K562 (cell line): ENCODE data around the gene GABRR2. TPM values are rescaled to one million over a fixed set of nuclear protein-coding genes. Genes with fewer than 3 reads are reported as not detected.

Source experiments
- ATAC-seq: fragments of 200-7000 bp; cut with Tn5 transposase; 3 replicates; pipeline ENCODE4 v1.9.1; 2020; ENCODE audit warnings: moderate library complexity
- BruUV-seq: library from RNA; stranded (reverse); fragments of 400-500 nt; replicated peaks from 2 replicates; lab custom pipeline; 2021; lab: Mats Ljungman, UMichigan
- CTCF ChIA-PET: fragments of 300-600 bp; formaldehyde crosslinking; extraction: SDS; loops from one replicate; lab custom pipeline; 2021; ENCODE audit warnings: low intra/inter-chr PET ratio; lab: Yijun Ruan, JAX
- POLR2A ChIA-PET: fragments of 300-600, 350-650 bp; sonication (Branson Sonifier 250); formaldehyde crosslinking; extraction: SDS; loops from one replicate; lab custom pipeline; 2021; ENCODE audit warnings: antibody characterized with exemption, inconsistent platforms; lab: Yijun Ruan, JAX
- DNase-seq, 4 experiments: peaks; one replicate each; pipeline versions ENCODE4 v3.0.0 to v3.0.0-alpha.2; 2011 to 2018; ENCODE audit warnings: low spot score in 3 of 4, mixed read lengths in 3 of 4; ENCODE audit errors: extremely low read depth in 1 of 4
- FAIRE-seq: peaks from 2 replicates; lab custom pipeline; 2011; peaks lifted over from hg19 to GRCh38; lab: Jason Lieb, UNC
- H2AFZ ChIP-seq: 2 replicates; pipeline ENCODE4 v1.6.0; 2011; ENCODE audit warnings: low read depth, low read length, control low read depth, inconsistent platforms
- H3K27ac ChIP-seq: fragments of 200-600 bp; 3 replicates; pipeline ENCODE4 v1.8.0; 2011; ENCODE audit warnings: low read depth, mild to moderate bottlenecking, control low read depth, inconsistent platforms, low read length, moderate library complexity, mixed read lengths; ENCODE audit errors: extremely low read depth
- H3K27me3 ChIP-seq, 2 experiments: fragments of 300-600 bp in 1 of 2; 2 replicates in 1 of 2; 3 replicates in 1 of 2; pipeline versions ENCODE4 v1.6.0 to v1.8.0; 2011; ENCODE audit warnings: inconsistent platforms in 2 of 2, low read length in 2 of 2, mild to moderate bottlenecking in 1 of 2, mixed read lengths in 1 of 2, moderate library complexity in 1 of 2; ENCODE audit not compliant: control insufficient read depth in 2 of 2, insufficient read depth in 2 of 2
- H3K36me3 ChIP-seq: fragments of 300-600 bp; 3 replicates; pipeline ENCODE4 v1.8.0; 2011; ENCODE audit warnings: mild to moderate bottlenecking, low read length, inconsistent platforms; ENCODE audit not compliant: control insufficient read depth, insufficient read depth
- H3K4me1 ChIP-seq, 2 experiments: fragments of 200-600 bp in 1 of 2; replicated peaks in 1 of 2; 2 replicates in 1 of 2; 3 replicates in 1 of 2; pipeline versions ENCODE4 v1.5.1 to v1.8.0; 2011; ENCODE audit warnings: inconsistent platforms in 2 of 2, low read length in 2 of 2, mild to moderate bottlenecking in 1 of 2, mixed read lengths in 1 of 2, moderate library complexity in 1 of 2; ENCODE audit not compliant: control insufficient read depth in 2 of 2, insufficient read depth in 2 of 2
- H3K4me2 ChIP-seq: 2 replicates; pipeline ENCODE4 v1.6.1; 2011; ENCODE audit warnings: low read length, control low read depth, inconsistent platforms, mixed read lengths; ENCODE audit not compliant: insufficient read depth
- H3K4me3 ChIP-seq: fragments of 200-600 bp; sonication (generic), shearing (Covaris generic); 2 replicates; pipeline ENCODE4 v1.5.1; 2016; ENCODE audit warnings: control low read depth, inconsistent platforms
- H3K79me2 ChIP-seq: fragments of 200-600 bp; 3 replicates; pipeline ENCODE4 v1.8.0; 2011; ENCODE audit warnings: low read length, inconsistent platforms; ENCODE audit not compliant: control insufficient read depth, insufficient read depth
- H3K9ac ChIP-seq, 2 experiments: 2 replicates each; pipeline versions ENCODE4 v1.6.0 to v1.6.1; 2011; ENCODE audit warnings: low read depth in 2 of 2, low read length in 2 of 2, control low read depth in 1 of 2, inconsistent platforms in 1 of 2, mild to moderate bottlenecking in 1 of 2, mixed read lengths in 1 of 2; ENCODE audit not compliant: insufficient read depth in 1 of 2
- H3K9me1 ChIP-seq: one replicate; pipeline ENCODE4 v1.6.0; 2011; ENCODE audit warnings: inconsistent platforms, mild to moderate bottlenecking, low read length, moderate library complexity; ENCODE audit not compliant: control insufficient read depth, insufficient read depth
- H3K9me3 ChIP-seq: replicated peaks from 2 replicates; pipeline ENCODE4 v1.5.1; 2011; ENCODE audit warnings: low read depth, low read length, inconsistent platforms; ENCODE audit not compliant: control insufficient read depth, insufficient read depth
- H4K20me1 ChIP-seq: replicated peaks from 2 replicates; pipeline ENCODE4 v1.6.1; 2011; ENCODE audit warnings: low read length, inconsistent platforms, mixed read lengths; ENCODE audit not compliant: control insufficient read depth, insufficient read depth
- BMI1 ChIP-seq: fragments of 150-350 bp; IDR thresholded peaks from 2 replicates; pipeline ENCODE4 v1.6.1; 2014; ENCODE audit warnings: low read length
- CREB5 ChIP-seq: fragments of 250-450 bp; sonication (Bioruptor Pico); IDR thresholded peaks from 2 replicates; pipeline ENCODE4 v1.5.0; 2020; ENCODE audit warnings: mild to moderate bottlenecking
- CUX1 ChIP-seq: fragments of 200-800 bp; sonication (Bioruptor generic); IDR thresholded peaks from 2 replicates; pipeline ENCODE4 v1.6.1; 2016; ENCODE audit warnings: missing genetic modification characterization, missing compliant biosample characterization
- SREBF1 ChIP-seq: fragments of 150-350 bp; IDR thresholded peaks from 2 replicates; pipeline ENCODE4 v1.6.1; 2014; ENCODE audit warnings: antibody characterized with exemption, low read depth, low read length, borderline replicate concordance
- SRSF7 ChIP-seq: fragments of 200-400 bp; formaldehyde crosslinking; optimal IDR thresholded peaks from 2 replicates; pipeline ENCODE3; 2017; ENCODE audit warnings: mild to moderate bottlenecking, low read depth, low read length
- XRCC5 ChIP-seq: fragments of 200-400 bp; formaldehyde crosslinking; IDR thresholded peaks from 2 replicates; pipeline ENCODE4 v1.6.1; 2017; ENCODE audit warnings: low read depth, mild to moderate bottlenecking, low read length
- ZBTB49 ChIP-seq: sonication (generic); formaldehyde crosslinking; IDR thresholded peaks from 2 replicates; pipeline ENCODE4 v1.8.0; 2022; ENCODE audit warnings: missing genetic modification reagents, mild to moderate bottlenecking, borderline replicate concordance
- ZNF224 ChIP-seq: sonication (generic); formaldehyde crosslinking; IDR thresholded peaks from 2 replicates; pipeline ENCODE4 v1.8.0; 2022; ENCODE audit warnings: mild to moderate bottlenecking, missing genetic modification reagents
- ZNF431 ChIP-seq: sonication (generic); formaldehyde crosslinking; IDR thresholded peaks from 2 replicates; pipeline ENCODE4 v1.8.0; 2022; ENCODE audit warnings: mild to moderate bottlenecking, missing genetic modification reagents
- ZNF696 ChIP-seq: fragments of 250-450 bp; sonication (Bioruptor Pico); conservative IDR thresholded peaks from 2 replicates; pipeline ENCODE4 v1.4.0; 2020; ENCODE audit warnings: mild to moderate bottlenecking, moderate library complexity
- WGBS: fragments of 100-300 bp; shearing (Covaris generic); methylation state at CpG from one replicate; pipeline ENCODE4 v1.1.6; 2016; ENCODE audit warnings: low coverage, mixed read lengths; ENCODE audit not compliant: insufficient coverage; ENCODE audit errors: missing lambda C conversion rate; 5-methylcytosine and 5-hydroxymethylcytosine counted together
- in situ Hi-C: fragments of 300-500 bp; cut with MboI; formaldehyde crosslinking; loops from 4 replicates; pipeline ENCODE4 v1.15.0; 2018; ENCODE audit warnings: inconsistent platforms, mixed read lengths
- intact Hi-C: fragments of 100-400 bp; cut with micrococcal nuclease; formaldehyde crosslinking; loops from 2 replicates; pipeline ENCODE4 v1.14.2; 2022
- polyA plus RNA-seq, 8 experiments: library from polyadenylated mRNA; depleted of rRNA in 4 of 8; stranded (reverse) in 5 of 8; unstranded in 3 of 8; fragments of >200 nt; fragmentation: Nextera tagmentation in 2 of 8; fragmentation: Illumina TruSeq in 1 of 8; extraction: Ambion mirVana in 2 of 8; extraction: Trizol in 1 of 8; gene quantifications; 2 replicates each; pipeline versions ENCODE4 v1.2.1 to v1.2.3, GENCODE V29; 2011 to 2014; ENCODE audit warnings: inconsistent platforms in 1 of 8, missing spikeins in 1 of 8
- total RNA-seq, 7 experiments: library from RNA; depleted of rRNA in 6 of 7; stranded (reverse); fragments of >200 nt in 6 of 7; fragmentation: Illumina TruSeq in 2 of 7; extraction: Trizol in 2 of 7; gene quantifications; 2 replicates each; pipeline versions ENCODE4 v1.2.1 to v1.2.3, GENCODE V29; 2011 to 2021; ENCODE audit warnings: low replicate concordance in 1 of 7
- TF ChIP-seq, protein P1 (sequence below): fragments of 250-450 bp; sonication (Bioruptor Pico); IDR thresholded peaks from 2 replicates; pipeline ENCODE4 v1.8.0; 2022; ENCODE audit warnings: moderate library complexity, mild to moderate bottlenecking, inconsistent platforms

Gene GABRR2
- total and polyA plus RNA-seq, 9 of the 15 experiments (the other 6 are each of a cell fraction or from before 2014, with no cell fraction given), result 0.09 to 0.13 (median 0.10) TPM; not detected in 6

DNA sequence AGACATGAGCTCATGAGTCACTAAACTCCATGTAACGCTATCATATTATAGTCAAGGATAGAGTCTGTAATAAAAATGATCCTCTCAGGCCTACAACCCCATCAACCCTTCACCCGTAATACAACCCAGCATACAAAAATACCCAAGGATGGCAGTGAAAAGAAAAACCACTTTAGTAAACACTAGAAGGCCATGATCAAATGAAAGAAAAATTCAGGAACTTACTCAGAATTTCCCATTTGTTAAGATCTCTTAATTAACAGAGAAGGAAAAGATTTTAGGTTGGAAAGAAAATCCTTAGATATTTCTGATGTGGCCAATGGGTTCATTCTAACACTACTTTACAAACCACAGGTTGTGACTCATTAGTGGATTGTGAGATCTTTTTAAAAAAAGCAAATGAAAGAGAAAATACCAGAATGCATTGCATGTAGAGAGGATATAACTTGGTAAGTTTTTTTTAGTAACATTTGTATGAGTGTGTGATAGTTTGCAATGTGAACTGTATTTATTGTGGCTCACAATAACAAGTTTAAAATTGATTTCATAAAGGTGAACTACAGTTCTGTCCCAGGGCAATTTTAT, 45.4 kb upstream of the GABRR2 start (continued):
- no peak for TF ChIP-seq ZNF224 (CRISPR knock-in tag)
- TF ChIP-seq BMI1, result no peak
- TF ChIP-seq, protein P1, sequence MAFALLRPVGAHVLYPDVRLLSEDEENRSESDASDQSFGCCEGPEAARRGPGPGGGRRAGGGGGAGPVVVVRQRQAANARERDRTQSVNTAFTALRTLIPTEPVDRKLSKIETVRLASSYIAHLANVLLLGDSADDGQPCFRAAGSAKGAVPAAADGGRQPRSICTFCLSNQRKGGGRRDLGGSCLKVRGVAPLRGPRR (CRISPR knock-in tag), result no peak
- TF ChIP-seq, all 486 proteins: peak for 0

DNA sequence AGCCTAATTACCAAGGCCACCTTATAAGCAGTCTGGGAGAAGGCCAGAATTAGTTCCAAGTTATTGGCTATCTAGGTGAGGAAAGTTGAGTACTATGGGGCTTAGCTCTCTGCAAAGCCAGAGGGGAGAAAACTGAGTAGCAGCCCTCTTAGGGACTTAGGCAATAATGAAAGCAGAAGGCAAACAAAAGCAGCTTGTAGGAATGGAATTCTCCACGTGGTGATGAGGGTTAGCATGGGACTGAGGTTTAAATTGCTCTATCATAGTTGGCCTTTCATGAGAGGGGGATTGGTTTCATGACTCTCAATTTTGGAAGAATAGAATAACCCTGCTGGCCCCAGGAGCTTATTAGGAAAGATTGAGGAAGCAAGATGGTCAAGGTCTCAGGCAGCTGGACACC, 44.5 kb upstream of the GABRR2 start:
- WGBS, result 0% methylated on average over 1 of the region's 1 CpG
- Histone ChIP-seq H3K4me1 (no peaks in the 10 kb centered on the region), H3K4me3 (no peak overlapping the region), H2AFZ (no peak overlapping the region), H3K9ac (no peak overlapping the region), H4K20me1 (no peaks in the 10 kb centered on the region), H3K79me2 (no peaks in the 10 kb centered on the region), H3K4me2 (no peak overlapping the region), H3K27me3 (peaks cover 0 to 5% of the 10 kb centered on the region in 2 experiments; a peak in 1 of 5 replicates), H3K9me3 (no peaks in the 10 kb centered on the region), H3K9me1 (no peaks in the 10 kb centered on the region), H3K36me3 (no peaks in the 10 kb centered on the region), H3K27ac (no peak overlapping the region)
- DNase-seq (no peak), ATAC-seq (no peak), FAIRE-seq (no peak)
- ChIA-PET POLR2A (interaction anchor here (0.6 kb wide), 1 partner anchor 10 kb away, joined by 3 read pairs; no protein-coding TSS in a partner anchor), CTCF (no interaction called here)
- BruUV-seq, result no TSS peak
- intact Hi-C loops, result no loop called here
- in situ Hi-C loops, result no loop called here
- TF ChIP-seq XRCC5 (no peak), ZNF431 (CRISPR knock-in tag) (no peak), CREB5 (CRISPR knock-in tag) (no peak), CUX1 (CRISPR knock-in tag) (no peak), ZNF696 (no peak), SREBF1 (no peak), SRSF7 (no peak), ZBTB49 (CRISPR knock-in tag) (no peak)
